ENCODE results near the gene CDC42BPA.
"Not testable (repeated sequence)": the region's sequence is repeated elsewhere in the genome, so short reads cannot be mapped to it uniquely, and the experiment has no call there.

Gene CDC42BPA

DNA sequence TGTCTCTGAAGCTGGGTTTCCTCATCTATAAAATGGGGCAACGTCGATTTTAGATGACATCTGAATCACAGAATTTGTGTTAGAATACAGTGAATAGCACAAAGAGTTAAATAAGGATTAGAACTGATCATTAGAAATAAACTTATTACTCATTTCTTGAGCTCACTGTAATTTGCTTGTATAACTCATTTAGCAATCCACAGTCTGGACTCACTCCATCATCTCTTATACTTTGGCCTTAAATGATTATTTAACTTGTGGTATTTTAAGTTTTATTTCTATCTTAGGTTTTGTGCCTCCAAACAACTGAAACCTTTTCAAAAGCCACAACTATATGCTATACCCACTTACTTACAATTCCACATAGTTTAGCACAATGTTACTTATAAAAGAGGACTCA, 128.0 kb downstream of the CDC42BPA start:
- no peak for DNase-seq

DNA sequence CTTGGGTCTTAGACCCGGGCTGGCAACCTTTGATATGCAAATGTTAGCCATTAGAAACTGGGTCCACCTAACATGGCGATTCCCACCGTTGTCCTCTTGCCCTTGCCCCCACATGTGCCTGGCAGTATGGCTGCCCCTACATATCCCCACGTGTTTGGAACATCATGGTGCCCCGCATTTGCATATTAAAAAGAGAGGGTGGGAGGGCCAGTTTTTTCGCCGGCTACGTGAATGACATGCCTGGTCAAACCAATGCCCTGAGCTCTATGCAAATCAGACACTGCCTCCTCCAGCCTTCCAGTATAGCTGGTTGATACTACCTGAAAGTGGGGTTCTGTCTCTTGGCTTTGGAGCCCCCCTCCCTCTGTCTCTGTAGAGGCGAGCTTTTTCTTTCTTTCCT, 133.0 kb downstream of the CDC42BPA start:
- no peak for DNase-seq

DNA sequence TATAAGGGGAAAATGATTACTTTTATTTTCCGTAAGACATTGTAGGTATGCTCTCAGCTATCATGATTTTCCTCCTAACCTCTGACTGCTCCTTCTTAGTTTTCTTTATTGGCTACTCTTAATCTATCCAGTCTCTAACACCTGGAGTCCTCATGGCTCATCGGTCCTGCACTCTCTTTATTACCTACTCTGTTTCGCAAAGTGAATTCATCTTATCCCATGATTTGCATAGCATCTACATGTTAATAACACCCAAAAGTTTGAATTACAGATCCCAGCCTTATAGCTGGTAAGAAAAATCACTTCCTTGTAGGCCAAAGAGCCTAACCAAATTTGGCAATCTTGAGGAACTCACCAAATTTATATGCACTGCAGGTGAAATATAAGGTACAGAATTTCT, 136.3 kb downstream of the CDC42BPA start:
- no peak for DNase-seq

DNA sequence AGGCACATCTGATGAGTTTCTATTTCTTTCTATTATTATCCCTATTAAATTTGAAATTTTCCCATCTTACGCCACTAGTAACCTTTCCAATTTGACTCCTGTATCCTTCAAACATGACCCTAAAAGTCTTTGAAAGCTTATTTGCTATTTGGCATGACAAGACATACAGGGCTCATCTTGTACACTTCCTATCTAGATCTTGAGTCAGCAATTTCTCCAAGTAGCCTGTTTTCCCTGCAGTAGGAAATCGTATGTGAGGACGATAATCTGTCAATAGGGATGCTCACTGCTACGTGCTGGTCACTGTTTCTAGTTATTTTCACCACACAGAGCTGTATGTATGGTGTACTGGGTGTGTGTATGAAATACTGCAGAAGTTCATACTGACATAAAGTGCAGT, 142.7 kb downstream of the CDC42BPA start:
- no peak for DNase-seq

GRCh38 chr1:227174164-227174563, 144.1 kb downstream of the CDC42BPA start:
- no peak for DNase-seq

DNA sequence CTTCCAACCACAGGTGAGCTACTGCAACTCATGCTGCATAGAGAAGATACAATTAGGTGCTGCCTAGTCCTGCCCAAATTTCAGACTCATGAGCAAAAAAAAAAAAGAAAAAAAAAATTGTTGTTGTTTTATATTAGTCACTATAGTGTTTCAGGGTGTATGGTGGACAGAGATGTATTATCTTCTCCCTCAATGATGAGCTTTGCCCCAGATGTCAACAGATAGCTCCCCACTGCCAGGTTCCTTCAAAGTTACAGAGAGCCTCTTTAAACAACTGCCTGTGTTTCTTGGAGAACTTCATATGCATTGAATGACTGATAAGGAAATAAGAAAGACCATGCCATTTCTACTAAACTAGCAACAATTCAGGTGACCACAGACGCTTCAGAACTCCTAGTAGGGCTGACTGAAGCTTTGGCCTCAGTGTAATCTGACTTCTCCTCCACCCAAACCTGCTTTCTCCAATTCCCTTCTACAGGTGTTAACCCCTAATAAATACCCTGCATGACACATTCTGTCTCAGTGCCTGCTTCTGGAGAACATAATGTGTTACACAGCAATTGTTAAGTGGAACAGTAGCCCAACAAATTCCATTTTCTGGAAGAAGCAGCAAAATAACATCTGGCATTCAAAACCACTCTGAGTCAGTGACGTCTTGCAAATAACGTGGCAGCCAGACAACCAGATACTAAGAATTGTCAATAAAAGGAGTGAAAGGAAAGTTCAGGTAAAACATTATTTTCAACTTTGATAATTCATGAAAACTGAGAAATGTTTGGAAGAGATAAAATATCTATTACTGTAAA, 147.7 kb downstream of the CDC42BPA start:
- no peak for DNase-seq

DNA sequence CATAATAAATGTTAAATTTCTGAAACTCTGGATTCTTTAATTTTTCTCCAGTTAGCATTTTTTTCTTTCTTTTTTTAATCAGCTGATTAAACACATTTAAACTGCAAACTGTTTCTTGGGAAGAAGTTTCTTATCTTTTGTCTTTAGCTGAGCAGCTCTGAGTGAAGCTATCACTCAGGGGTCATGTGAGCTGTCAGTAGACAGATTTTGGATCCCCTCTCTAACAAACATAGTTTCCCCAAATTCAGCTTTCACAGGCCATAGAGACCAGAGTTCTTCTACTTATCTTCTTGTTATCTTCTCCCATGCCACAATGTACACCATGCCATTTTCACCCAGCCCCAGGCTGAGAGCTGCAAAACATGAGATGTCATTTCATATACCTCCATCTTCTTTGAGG, 148.9 kb downstream of the CDC42BPA start:
- DNase-seq: no peak

DNA sequence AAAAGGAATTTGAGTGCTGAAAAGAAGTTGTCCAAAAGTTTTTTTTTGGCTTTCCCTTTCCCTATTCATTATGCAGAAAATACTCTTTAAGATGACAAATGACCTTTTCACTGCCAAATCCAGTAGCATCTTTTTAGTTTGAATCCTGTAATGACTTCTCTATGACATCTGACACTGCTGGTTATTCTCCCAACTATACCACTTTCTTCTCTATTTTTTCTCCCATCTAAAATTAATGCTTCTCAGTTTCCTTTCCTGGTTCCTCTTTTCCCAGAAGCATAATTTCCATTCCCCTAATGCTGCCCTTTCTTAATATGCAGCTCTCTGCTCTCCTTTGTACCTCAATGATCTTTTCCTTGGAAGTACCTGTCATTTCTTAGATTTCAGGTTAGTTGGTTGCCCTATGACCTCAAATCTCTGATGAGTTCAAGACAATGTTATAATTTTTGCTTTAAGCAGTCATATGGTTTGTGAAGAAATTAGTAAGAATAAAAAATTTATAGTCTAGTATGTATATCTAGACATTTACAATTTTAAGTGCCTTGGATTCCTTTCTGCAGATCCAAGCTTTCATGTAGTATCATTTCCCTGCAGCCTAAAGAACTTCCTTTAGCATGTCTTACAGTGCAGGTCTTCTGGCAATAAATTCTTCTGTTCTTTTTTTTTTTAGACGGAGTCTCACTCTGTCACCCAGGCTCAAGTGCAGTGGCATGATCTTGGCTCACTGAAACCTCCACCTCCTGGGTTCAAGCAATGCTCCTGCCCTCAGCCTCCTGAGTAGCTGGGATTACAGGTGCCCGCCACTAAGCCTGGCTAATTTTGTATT, 150.8 kb downstream of the CDC42BPA start:
- no peak for DNase-seq

DNA sequence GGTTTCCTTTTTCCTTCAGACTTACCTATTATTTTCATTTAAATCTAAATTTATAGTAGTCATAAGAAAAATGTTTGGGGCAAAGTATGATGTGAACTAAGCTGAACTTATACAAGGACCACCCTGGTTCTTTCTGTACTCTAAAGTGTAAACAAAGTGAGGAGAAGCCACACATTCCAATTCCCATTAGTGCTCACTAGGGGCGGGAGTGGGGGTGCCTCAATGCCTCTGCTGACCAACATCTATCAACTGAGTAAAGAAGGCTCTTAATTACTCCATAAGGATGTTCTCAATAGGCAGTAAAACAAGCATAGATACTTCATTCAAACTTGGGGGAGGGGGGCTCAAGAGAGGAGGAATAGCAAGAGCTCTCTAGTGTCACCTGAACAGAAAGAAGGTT, 151.7 kb downstream of the CDC42BPA start:
- DNase-seq: no peak

GRCh38 chr1:227161470-227161869, 156.8 kb downstream of the CDC42BPA start:
- DNase-seq: no peak

DNA sequence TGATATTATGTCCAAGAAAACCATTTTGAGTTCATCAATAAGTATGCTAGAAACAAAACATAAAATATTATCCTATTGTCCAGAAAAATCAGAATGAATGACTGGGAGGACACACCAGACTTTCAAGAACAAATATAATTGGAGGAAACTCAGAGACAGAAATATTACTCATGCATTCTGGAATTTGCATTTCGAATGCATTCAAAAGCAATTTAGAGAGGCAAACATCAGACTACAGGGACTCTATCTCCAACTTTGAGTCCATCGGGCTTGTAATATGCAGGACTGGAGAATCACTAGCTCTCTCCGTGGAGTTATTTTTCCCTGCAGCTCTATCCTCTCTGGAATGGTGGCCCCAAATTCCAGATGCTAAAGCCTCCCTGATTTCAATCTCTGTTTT, 161.8 kb downstream of the CDC42BPA start:
- DNase-seq: no peak

DNA sequence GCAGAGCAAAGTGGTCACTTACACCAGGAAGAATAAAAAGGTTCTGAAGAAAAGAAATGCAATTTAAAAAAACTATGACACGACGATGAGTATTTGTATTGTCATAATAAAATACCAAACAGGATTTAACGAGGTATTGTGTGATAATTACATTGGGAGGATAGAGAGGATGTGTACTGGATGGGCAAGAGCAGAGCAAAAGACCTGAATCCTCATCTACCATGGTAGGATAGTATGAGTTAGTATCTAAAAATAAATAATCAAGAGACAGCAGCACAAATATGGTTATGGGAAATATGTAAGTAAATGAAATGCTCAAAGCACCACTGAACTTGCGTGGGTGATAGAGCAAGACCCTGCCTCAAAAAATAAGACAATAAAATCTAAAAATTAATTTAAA, 162.6 kb downstream of the CDC42BPA start:
- DNase-seq: no peak

- DNase-seq: no peak
Measured at GRCh38 chr1:227155004-227155403, 163.3 kb downstream of the CDC42BPA start.

GRCh38 chr1:227152525-227152924, 165.8 kb downstream of the CDC42BPA start:
- DNase-seq: no peak

DNA sequence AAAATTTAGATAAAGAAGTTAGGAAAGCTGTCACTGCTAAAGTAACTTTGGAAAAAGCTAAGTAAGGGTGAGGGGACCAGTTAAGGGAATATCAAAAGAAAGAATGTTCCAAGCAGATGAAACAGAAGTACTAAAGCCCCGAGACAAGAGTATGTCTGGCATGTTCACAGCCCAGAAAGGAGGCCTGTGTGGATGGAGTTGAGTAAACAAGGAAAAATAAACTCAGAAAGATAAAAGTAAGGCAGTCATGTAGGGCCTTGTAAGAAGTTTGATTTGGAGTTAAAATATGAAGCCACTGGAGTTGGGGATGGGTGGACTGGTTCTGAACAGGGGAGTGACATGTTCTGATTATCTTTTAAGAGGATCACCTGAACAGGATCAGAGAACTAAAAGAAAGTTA, 177.9 kb downstream of the CDC42BPA start:
- DNase-seq: no peak

- DNase-seq: no peak
Measured at GRCh38 chr1:227136210-227136820, 182.0 kb downstream of the CDC42BPA start.

GRCh38 chr1:227134686-227135314, 183.5 kb downstream of the CDC42BPA start:
- DNase-seq: no peak

- DNase-seq: not testable (repeated sequence)
Measured at GRCh38 chr1:227132695-227133094, 185.6 kb downstream of the CDC42BPA start.

DNA sequence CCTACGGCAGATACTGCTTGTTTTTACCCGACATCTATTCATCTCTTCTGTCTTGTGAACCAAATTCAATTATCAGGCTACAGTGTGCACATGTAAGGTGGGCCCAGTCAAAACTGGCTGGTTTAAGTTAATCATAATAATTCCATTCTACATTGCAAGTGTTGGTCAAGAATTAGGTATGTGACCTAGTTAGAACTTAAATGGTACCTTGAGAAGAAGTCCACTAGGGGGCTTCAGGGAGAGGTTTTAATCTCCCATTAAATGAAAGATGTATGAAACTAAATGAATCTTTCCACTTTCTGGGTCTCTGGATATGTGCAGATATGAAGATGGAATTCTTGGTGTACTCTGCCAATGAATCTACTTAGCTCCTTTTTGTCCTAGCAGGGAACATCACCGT, 187.1 kb downstream of the CDC42BPA start:
- DNase-seq: peak; percentile 4

DNA sequence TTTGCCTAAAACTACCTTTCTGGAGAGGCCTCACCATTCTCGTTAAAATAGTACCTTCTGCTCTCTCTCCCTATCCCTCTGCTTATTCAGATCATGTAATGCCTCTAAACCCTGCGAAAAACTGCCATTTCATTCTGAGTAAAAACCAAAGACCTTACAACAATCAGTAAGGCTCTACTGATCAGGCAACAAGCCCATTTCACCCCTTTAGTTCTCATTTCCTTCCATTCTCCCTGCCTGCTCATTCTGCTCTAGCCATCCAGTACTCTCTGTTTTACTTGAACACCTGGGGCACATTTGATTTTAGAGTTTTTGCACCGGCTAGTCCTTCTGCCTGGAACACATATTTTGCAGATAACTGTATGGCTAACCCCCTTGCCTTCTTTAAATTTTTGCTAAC, 190.4 kb downstream of the CDC42BPA start:
- no peak for DNase-seq

DNA sequence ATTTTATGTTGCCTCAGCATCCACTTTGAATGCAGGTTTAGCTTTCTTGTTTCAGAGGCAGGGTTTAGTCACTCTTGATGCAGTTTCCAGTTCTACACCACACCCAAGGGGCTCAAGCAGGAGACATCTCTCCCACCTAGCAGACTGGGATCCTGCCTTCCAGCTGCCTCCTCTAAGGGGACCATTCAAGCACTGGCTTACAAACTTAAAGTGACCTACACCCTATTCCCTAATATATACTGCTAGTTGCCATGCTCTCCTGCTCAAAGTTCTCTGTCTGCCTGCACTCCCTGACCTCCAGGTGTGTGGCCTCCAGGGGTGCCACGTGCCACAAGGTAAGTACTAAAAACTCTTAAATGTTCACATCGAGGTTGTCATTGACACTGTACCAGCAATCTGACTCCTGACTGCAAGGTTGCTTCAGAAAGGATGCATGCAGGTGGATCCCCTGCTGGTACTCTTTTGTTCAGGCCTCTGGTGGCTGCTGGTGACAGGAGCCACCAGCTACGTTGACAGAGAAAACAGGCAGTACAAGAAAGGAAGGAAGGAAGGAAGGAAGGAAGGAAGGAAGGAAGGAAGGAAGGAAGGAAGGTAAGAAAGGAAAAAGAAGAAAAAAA, 192.3 kb downstream of the CDC42BPA start:
- no peak for DNase-seq

- no peak for DNase-seq
Measured at GRCh38 chr1:227124473-227124872, 193.8 kb downstream of the CDC42BPA start.

GRCh38 chr1:227120826-227121225, 197.5 kb downstream of the CDC42BPA start:
- no peak for DNase-seq

All from SHP77 treated with DMSO at 0.1 percent for 48 hours (cell line).